HG03439 (cell line): Measurements from ENCODE around the gene MED27.

Experiments used
- ATAC-seq: cut with Tn5 transposase; IDR thresholded peaks from one replicate; pipeline ENCODE4 v1.9.1; 2021; ENCODE audit warnings: mild to moderate bottlenecking, moderate library complexity; ENCODE audit not compliant: unreplicated experiment

Gene MED27

GRCh38 chr9:132044176-132044875, 35.3 kb downstream of the MED27 start:
- ATAC-seq, result no peak

- ATAC-seq, result no peak
Observed at GRCh38 chr9:132043708-132044107, 36.0 kb downstream of the MED27 start.

GRCh38 chr9:132042324-132042723, 37.3 kb downstream of the MED27 start:
- no peak for ATAC-seq

GRCh38 chr9:132041798-132042197, 37.9 kb downstream of the MED27 start:
- no peak for ATAC-seq

GRCh38 chr9:132040808-132041207, 38.9 kb downstream of the MED27 start:
- no peak for ATAC-seq

GRCh38 chr9:132040246-132040645, 39.4 kb downstream of the MED27 start:
- ATAC-seq, result no peak

- ATAC-seq, result no peak
Observed at GRCh38 chr9:132039284-132039683, 40.4 kb downstream of the MED27 start.

GRCh38 chr9:132037458-132037857, 42.2 kb downstream of the MED27 start:
- no peak for ATAC-seq

- ATAC-seq, result no peak
Observed at GRCh38 chr9:132036521-132036920, 43.1 kb downstream of the MED27 start.

GRCh38 chr9:132035679-132036078, 44.0 kb downstream of the MED27 start:
- ATAC-seq, result no peak

- no peak for ATAC-seq
Observed at GRCh38 chr9:132032238-132032950, 47.3 kb downstream of the MED27 start.

GRCh38 chr9:132031467-132032237, 48.0 kb downstream of the MED27 start:
- no peak for ATAC-seq

GRCh38 chr9:132030626-132031325, 48.9 kb downstream of the MED27 start:
- no peak for ATAC-seq

GRCh38 chr9:132027752-132028663, 51.7 kb downstream of the MED27 start:
- ATAC-seq, result no peak

- no peak for ATAC-seq
Observed at GRCh38 chr9:132026932-132027585, 52.6 kb downstream of the MED27 start.

GRCh38 chr9:132025766-132026165, 53.9 kb downstream of the MED27 start:
- no peak for ATAC-seq

GRCh38 chr9:132024589-132024988, 55.1 kb downstream of the MED27 start:
- ATAC-seq, result no peak

GRCh38 chr9:132023419-132024180, 56.1 kb downstream of the MED27 start:
- ATAC-seq, result no peak
